ENCODE data around the gene TMA7. TPM values are rescaled to one million over a fixed set of nuclear protein-coding genes. Genes with fewer than 3 reads are reported as not detected.

Gene TMA7
- total and polyA plus RNA-seq, 2 donors (not counting 3 experiments of a cell fraction or from before 2014, with no cell fraction given) = 137 to 306 TPM

DNA sequence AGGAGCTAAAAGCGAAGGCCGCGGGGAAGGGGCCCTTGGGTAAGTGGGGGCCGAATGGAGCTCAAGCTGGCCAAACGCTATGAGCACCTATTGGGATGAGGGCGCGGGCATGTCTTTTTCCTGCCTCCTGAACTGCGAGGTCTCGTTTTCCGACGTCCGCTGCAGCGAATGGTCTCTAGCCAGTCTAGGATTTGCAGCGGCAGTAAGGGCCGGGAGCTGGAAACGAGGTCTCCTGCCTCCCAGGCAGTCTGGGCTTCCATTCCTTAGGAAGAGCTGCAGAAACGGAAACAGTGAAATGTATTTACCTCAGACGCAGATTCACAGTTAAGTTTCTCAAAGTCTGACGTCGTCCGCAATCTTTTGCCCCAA is 517 bp downstream of the TMA7 start:
- Histone ChIP-seq H3K4me3 (replicated peaks in 1 of 3; ENCODE audit: insufficient read depth in 1 of 3, low read depth in 1 of 3, low read length in 3 of 3) (peak overlapping the region; percentile 73 to 91 (median 77)), H3K4me1 (ENCODE audit: control insufficient read depth, extremely low read depth, insufficient read depth, low read length) (peaks cover 16% of the 10 kb centered on the region), H3K36me3 (ENCODE audit: control insufficient read depth in 2 of 2, extremely low read depth in 1 of 2, insufficient read depth in 2 of 2, low read length in 2 of 2) (peaks cover 8% of the 10 kb centered on the region in 2 experiments), H4K20me1 (replicated peaks; ENCODE audit: control insufficient read depth, extremely low read depth, insufficient read depth, low read length) (no peaks in the 10 kb centered on the region), H3K9ac (replicated peaks; ENCODE audit: extremely low read depth, insufficient read depth, low read length) (peak overlapping the region; percentile 89), H2AFZ (ENCODE audit: low read depth, low read length) (no peak overlapping the region), H3K79me2 (ENCODE audit: control insufficient read depth, insufficient read depth, low read length) (peaks cover 26% of the 10 kb centered on the region), H3K4me2 (ENCODE audit: insufficient read depth, low read length) (peak overlapping the region; percentile 78), H3K9me1 (replicated peaks; ENCODE audit: control insufficient read depth, extremely low read depth, insufficient read depth, low read length) (no peaks in the 10 kb centered on the region), H3K9me3 (replicated peaks; ENCODE audit: control insufficient read depth, insufficient read depth, low read length) (no peaks in the 10 kb centered on the region), H3K27ac (ENCODE audit: insufficient read depth, low read depth, low read length) (peak overlapping the region; percentile 79), H3K27me3 (ENCODE audit: control insufficient read depth in 2 of 2, insufficient read depth in 2 of 2, low read length in 2 of 2) (no peaks in the 10 kb centered on the region)
- POLR2A ChIA-PET = interaction anchor here (1.1 kb wide), 1 partner anchor 12 kb away, joined by 5 read pairs; no protein-coding TSS in a partner anchor
- TF ChIP-seq JUN (IDR thresholded peaks at IDR 0.05; ENCODE audit: borderline replicate concordance, insufficient read depth, insufficient read length, low read depth) = no peak
- no peak for TF ChIP-seq FOS (IDR thresholded peaks at IDR 0.05; ENCODE audit: borderline replicate concordance, insufficient read depth, low read length)
- no peak for TF ChIP-seq MYC (IDR thresholded peaks at IDR 0.05; ENCODE audit: low read depth, low read length)
- TF ChIP-seq, protein P1, sequence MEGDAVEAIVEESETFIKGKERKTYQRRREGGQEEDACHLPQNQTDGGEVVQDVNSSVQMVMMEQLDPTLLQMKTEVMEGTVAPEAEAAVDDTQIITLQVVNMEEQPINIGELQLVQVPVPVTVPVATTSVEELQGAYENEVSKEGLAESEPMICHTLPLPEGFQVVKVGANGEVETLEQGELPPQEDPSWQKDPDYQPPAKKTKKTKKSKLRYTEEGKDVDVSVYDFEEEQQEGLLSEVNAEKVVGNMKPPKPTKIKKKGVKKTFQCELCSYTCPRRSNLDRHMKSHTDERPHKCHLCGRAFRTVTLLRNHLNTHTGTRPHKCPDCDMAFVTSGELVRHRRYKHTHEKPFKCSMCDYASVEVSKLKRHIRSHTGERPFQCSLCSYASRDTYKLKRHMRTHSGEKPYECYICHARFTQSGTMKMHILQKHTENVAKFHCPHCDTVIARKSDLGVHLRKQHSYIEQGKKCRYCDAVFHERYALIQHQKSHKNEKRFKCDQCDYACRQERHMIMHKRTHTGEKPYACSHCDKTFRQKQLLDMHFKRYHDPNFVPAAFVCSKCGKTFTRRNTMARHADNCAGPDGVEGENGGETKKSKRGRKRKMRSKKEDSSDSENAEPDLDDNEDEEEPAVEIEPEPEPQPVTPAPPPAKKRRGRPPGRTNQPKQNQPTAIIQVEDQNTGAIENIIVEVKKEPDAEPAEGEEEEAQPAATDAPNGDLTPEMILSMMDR (IDR thresholded peaks at IDR 0.05; ENCODE audit: extremely low read depth in 1 of 2, insufficient read depth in 1 of 2, low read depth in 1 of 2, low read length in 2 of 2) = no peak
- no peak for TF ChIP-seq EZH2 (IDR thresholded peaks at IDR 0.05; ENCODE audit: borderline replicate concordance, low read depth, low read length, severe bottlenecking)
- TF ChIP-seq GATA2 (IDR thresholded peaks at IDR 0.05; ENCODE audit: insufficient read depth, insufficient read length, low read depth, low read length) = no peak
- no peak for TF ChIP-seq POLR2A (IDR thresholded peaks at IDR 0.05; ENCODE audit: low read depth, low read length)
- TF ChIP-seq, protein P2, sequence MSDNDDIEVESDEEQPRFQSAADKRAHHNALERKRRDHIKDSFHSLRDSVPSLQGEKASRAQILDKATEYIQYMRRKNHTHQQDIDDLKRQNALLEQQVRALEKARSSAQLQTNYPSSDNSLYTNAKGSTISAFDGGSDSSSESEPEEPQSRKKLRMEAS (IDR thresholded peaks at IDR 0.05; ENCODE audit: insufficient read depth, insufficient read length) = no peak
- TF ChIP-seq POLR2AphosphoS5 (IDR thresholded peaks at IDR 0.05; ENCODE audit: insufficient read depth, low read depth, low read length) = no peak
- dilution Hi-C loops (cut with MboI; ENCODE audit: extremely low pct_ligation_motif_present, low sequenced_read_pairs) (no loop called here), intact Hi-C loops (cut with micrococcal nuclease) (loop anchor here (1.0 to 2.0 kb wide), 3 partner anchors 25 to 108 kb away; partner anchors contain the start of gene SHISA5)
- CTCF ChIA-PET = interaction anchor here (0.7 to 2.3 kb wide), 11 partner anchors 8 to 246 kb away, joined by 3 to 35 read pairs (median 5); no protein-coding TSS in a partner anchor
- DNase-seq (ENCODE audit: low read depth, low spot score) (peak; percentile 55), FAIRE-seq (peak; percentile 67)
- no TSS peak for BruUV-seq (replicated peaks)

All from endothelial cell of umbilical vein (primary cell).